Keratinocyte (primary cell): ENCODE measurements around the gene MSH2. TPM values are rescaled to one million over a fixed set of nuclear protein-coding genes. Genes with fewer than 3 reads are reported as not detected.

Experiments used
- DNase-seq: peaks from one replicate; pipeline ENCODE4 v3.0.0-alpha.2; 2011; ENCODE audit warnings: low read depth, missing footprints, low spot score
- FAIRE-seq: peaks from 2 replicates; lab custom pipeline; 2011; peaks lifted over from hg19 to GRCh38; lab: Jason Lieb, UNC
- H2AFZ ChIP-seq: 2 replicates; pipeline ENCODE4 v1.6.0; 2012; ENCODE audit warnings: low read length, control low read depth, inconsistent platforms; ENCODE audit not compliant: control insufficient read depth
- H3K27ac ChIP-seq: 2 replicates; pipeline ENCODE4 v1.5.1; 2011; ENCODE audit warnings: low read length; ENCODE audit not compliant: control insufficient read depth, insufficient read depth
- H3K27me3 ChIP-seq: 3 replicates; pipeline ENCODE4 v1.6.0; 2011; ENCODE audit warnings: low read length; ENCODE audit not compliant: control insufficient read depth, insufficient read depth; ENCODE audit errors: extremely low read depth
- H3K36me3 ChIP-seq, 2 experiments: 2 replicates in 1 of 2; 3 replicates in 1 of 2; pipeline ENCODE4 v1.5.1; 2011; ENCODE audit warnings: low read length in 2 of 2, mild to moderate bottlenecking in 1 of 2; ENCODE audit not compliant: control insufficient read depth in 2 of 2, insufficient read depth in 2 of 2; ENCODE audit errors: extremely low read depth in 1 of 2
- H3K4me1 ChIP-seq: 3 replicates; pipeline ENCODE4 v1.5.1; 2011; ENCODE audit warnings: low read length; ENCODE audit not compliant: control insufficient read depth, insufficient read depth; ENCODE audit errors: extremely low read depth
- H3K4me2 ChIP-seq: 3 replicates; pipeline ENCODE4 v1.6.0; 2011; ENCODE audit warnings: low read depth, low read length; ENCODE audit not compliant: control insufficient read depth, insufficient read depth; ENCODE audit errors: extremely low read depth
- H3K4me3 ChIP-seq, 3 experiments: fragments of 200-600 bp in 1 of 3; sonication (generic) in 1 of 3; 2 replicates in 2 of 3; 3 replicates in 1 of 3; pipeline ENCODE4 v1.5.1; 2011 to 2016; ENCODE audit warnings: low read length in 3 of 3, mild to moderate bottlenecking in 3 of 3, control low read depth in 2 of 3, inconsistent platforms in 1 of 3, low read depth in 1 of 3, mixed read lengths in 1 of 3, mixed run types in 1 of 3, moderate library complexity in 1 of 3; ENCODE audit not compliant: control insufficient read depth in 2 of 3, insufficient read depth in 2 of 3; ENCODE audit errors: extremely low read depth in 1 of 3
- H3K79me2 ChIP-seq: 2 replicates; pipeline ENCODE4 v1.6.0; 2012; ENCODE audit warnings: low read length; ENCODE audit not compliant: control insufficient read depth, insufficient read depth
- H3K9ac ChIP-seq: 3 replicates; pipeline ENCODE4 v1.6.0; 2011; ENCODE audit warnings: low read length; ENCODE audit not compliant: control insufficient read depth, insufficient read depth; ENCODE audit errors: extremely low read depth
- H3K9me1 ChIP-seq: 3 replicates; pipeline ENCODE4 v1.6.0; 2011; ENCODE audit warnings: low read length; ENCODE audit not compliant: control insufficient read depth, insufficient read depth; ENCODE audit errors: extremely low read depth
- H3K9me3 ChIP-seq: 2 replicates; pipeline ENCODE4 v1.5.1; 2012; ENCODE audit warnings: low read depth, low read length; ENCODE audit not compliant: control insufficient read depth
- H4K20me1 ChIP-seq: 3 replicates; pipeline ENCODE4 v1.6.0; 2011; ENCODE audit warnings: low read length; ENCODE audit not compliant: control insufficient read depth, insufficient read depth; ENCODE audit errors: extremely low read depth
- CTCF ChIP-seq, 3 experiments: IDR thresholded peaks in 1 of 3; conservative IDR thresholded peaks in 1 of 3; optimal IDR thresholded peaks in 1 of 3; 2 replicates in 2 of 3; 3 replicates in 1 of 3; pipeline versions ENCODE3 to v1.5.1; 2011; ENCODE audit warnings: low read length in 3 of 3, mild to moderate bottlenecking in 3 of 3, moderate library complexity in 2 of 3, control low read depth in 1 of 3, inconsistent platforms in 1 of 3; ENCODE audit not compliant: insufficient read depth in 2 of 3; ENCODE audit errors: extremely low read depth in 1 of 3
- EZH2 ChIP-seq: IDR thresholded peaks from one replicate; pipeline ENCODE4 v1.6.1; 2012; ENCODE audit warnings: inconsistent platforms, mild to moderate bottlenecking, low read length, moderate library complexity
- dilution Hi-C: fragments of 300-500 bp; cut with MboI; formaldehyde crosslinking; loops from one replicate; pipeline ENCODE4 v1.7.0; 2020; ENCODE audit warnings: low sequenced_read_pairs; ENCODE audit not compliant: extremely low pct_ligation_motif_present
- polyA plus RNA-seq, 5 experiments: library from polyadenylated mRNA; depleted of rRNA in 3 of 5; stranded (reverse) in 3 of 5; stranded (forward) in 1 of 5; unstranded in 1 of 5; fragments of >200 nt; gene quantifications; 1 replicate in 1 of 5; 2 replicates in 3 of 5; 3 replicates in 1 of 5; pipeline versions ENCODE4 v1.2.1 to v1.2.3, GENCODE V29; 2011 to 2012; ENCODE audit warnings: missing spikeins in 2 of 5, low read depth in 1 of 5, low replicate concordance in 1 of 5

The MSH2 gene
- polyA plus RNA-seq, 1 donor (not counting 4 experiments of a cell fraction or from before 2014, with no cell fraction given) = 16.8 TPM

GRCh38 chr2:47381408-47381807 is 21.5 kb upstream of the MSH2 start:
- Histone ChIP-seq H3K36me3 (peaks cover 0 to 6% of the 10 kb centered on the region in 2 experiments), H3K4me2 (no peak overlapping the region), H3K27me3 (no peaks in the 10 kb centered on the region), H3K27ac (no peak overlapping the region), H3K4me3 (no peak overlapping the region), H3K79me2 (no peaks in the 10 kb centered on the region), H2AFZ (no peak overlapping the region), H4K20me1 (no peaks in the 10 kb centered on the region), H3K9me3 (no peaks in the 10 kb centered on the region), H3K9ac (no peak overlapping the region), H3K4me1 (no peaks in the 10 kb centered on the region), H3K9me1 (no peaks in the 10 kb centered on the region)
- FAIRE-seq (no peak), DNase-seq (no peak)
- TF ChIP-seq CTCF (optimal IDR thresholded peaks at IDR 0.05 in 1 of 3, IDR thresholded peaks at IDR 0.05 in 1 of 3, conservative IDR thresholded peaks at IDR 0.05 in 1 of 3; ENCODE audit: extremely low read depth in 1 of 3, insufficient read depth in 2 of 3, low read length in 3 of 3) = no peak
- no peak for TF ChIP-seq EZH2
- dilution Hi-C loops = no loop called here

- Histone ChIP-seq H3K27ac (no peak overlapping the region), H3K9me3 (no peaks in the 10 kb centered on the region)
- dilution Hi-C loops = no loop called here
Measured at GRCh38 chr2:47386551-47386950, 16.4 kb upstream of the MSH2 start.

More at GRCh38 chr2:47386551-47386950, 16.4 kb upstream of the MSH2 start:
- Histone ChIP-seq H3K9ac (no peak overlapping the region), H4K20me1 (no peaks in the 10 kb centered on the region), H3K4me1 (no peaks in the 10 kb centered on the region), H3K4me3 (no peak overlapping the region), H2AFZ (no peak overlapping the region), H3K9me1 (no peaks in the 10 kb centered on the region), H3K36me3 (no peaks in the 10 kb centered on the region), H3K27me3 (no peaks in the 10 kb centered on the region), H3K79me2 (no peaks in the 10 kb centered on the region), H3K4me2 (no peak overlapping the region)
- no peak for TF ChIP-seq CTCF (optimal IDR thresholded peaks at IDR 0.05 in 1 of 3, IDR thresholded peaks at IDR 0.05 in 1 of 3, conservative IDR thresholded peaks at IDR 0.05 in 1 of 3; ENCODE audit: extremely low read depth in 1 of 3, insufficient read depth in 2 of 3, low read length in 3 of 3)
- no peak for TF ChIP-seq EZH2
- no peak for DNase-seq
- no peak for FAIRE-seq
